RWPE1 (cell line): ENCODE measurements around the gene ZNF148.

Source experiments
- CTCF ChIA-PET: fragments of 350-600 bp; sonication (Branson Sonifier 250); formaldehyde crosslinking; extraction: SDS; loops from one replicate; lab custom pipeline; 2021; lab: Yijun Ruan, JAX
- POLR2A ChIA-PET: fragments of 400-600 bp; formaldehyde crosslinking; extraction: SDS; loops from one replicate; lab custom pipeline; 2020; ENCODE audit warnings: antibody characterized with exemption; ENCODE audit not compliant: low non-redundant PET; lab: Yijun Ruan, JAX
- DNase-seq: peaks from one replicate; pipeline ENCODE4 v3.0.0; 2012; ENCODE audit warnings: low spot score
- H3K27ac ChIP-seq: fragments of 450-650 bp; 2 replicates; pipeline ENCODE4 v1.5.1; 2017
- TF ChIP-seq, protein P1 (sequence below): fragments of 450-650 bp; conservative IDR thresholded peaks from 2 replicates; pipeline ENCODE4 v1.5.1; 2017; ENCODE audit warnings: low read depth, mild to moderate bottlenecking

ZNF148 gene

DNA sequence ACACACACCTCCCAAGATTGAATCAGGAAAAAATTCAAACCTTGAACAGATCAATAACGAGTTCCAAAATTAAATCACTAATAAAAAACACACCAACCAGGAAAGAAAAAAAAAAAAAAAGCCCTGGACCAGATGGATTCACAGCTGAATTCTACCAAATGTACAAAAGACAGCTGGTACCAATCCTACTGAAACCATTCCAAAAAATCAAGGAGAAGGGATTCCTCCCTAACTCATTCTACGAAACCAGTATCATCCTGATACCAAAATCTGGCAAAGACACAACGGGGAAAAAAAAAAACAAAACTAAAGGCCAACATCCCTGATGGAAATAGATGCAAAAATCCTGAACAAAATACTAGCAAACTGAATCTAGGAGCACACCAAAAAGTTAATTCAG lies 108.2 kb downstream of the ZNF148 start:
- no peak overlapping the region for H3K27ac ChIP-seq
- no peak for DNase-seq
- TF ChIP-seq, protein P1, sequence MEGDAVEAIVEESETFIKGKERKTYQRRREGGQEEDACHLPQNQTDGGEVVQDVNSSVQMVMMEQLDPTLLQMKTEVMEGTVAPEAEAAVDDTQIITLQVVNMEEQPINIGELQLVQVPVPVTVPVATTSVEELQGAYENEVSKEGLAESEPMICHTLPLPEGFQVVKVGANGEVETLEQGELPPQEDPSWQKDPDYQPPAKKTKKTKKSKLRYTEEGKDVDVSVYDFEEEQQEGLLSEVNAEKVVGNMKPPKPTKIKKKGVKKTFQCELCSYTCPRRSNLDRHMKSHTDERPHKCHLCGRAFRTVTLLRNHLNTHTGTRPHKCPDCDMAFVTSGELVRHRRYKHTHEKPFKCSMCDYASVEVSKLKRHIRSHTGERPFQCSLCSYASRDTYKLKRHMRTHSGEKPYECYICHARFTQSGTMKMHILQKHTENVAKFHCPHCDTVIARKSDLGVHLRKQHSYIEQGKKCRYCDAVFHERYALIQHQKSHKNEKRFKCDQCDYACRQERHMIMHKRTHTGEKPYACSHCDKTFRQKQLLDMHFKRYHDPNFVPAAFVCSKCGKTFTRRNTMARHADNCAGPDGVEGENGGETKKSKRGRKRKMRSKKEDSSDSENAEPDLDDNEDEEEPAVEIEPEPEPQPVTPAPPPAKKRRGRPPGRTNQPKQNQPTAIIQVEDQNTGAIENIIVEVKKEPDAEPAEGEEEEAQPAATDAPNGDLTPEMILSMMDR: no peak
- ChIA-PET CTCF (interaction anchor here (0.7 kb wide), 1 partner anchor 55 kb away, joined by 8 read pairs; no protein-coding TSS in a partner anchor), POLR2A (no interaction called here)

DNA sequence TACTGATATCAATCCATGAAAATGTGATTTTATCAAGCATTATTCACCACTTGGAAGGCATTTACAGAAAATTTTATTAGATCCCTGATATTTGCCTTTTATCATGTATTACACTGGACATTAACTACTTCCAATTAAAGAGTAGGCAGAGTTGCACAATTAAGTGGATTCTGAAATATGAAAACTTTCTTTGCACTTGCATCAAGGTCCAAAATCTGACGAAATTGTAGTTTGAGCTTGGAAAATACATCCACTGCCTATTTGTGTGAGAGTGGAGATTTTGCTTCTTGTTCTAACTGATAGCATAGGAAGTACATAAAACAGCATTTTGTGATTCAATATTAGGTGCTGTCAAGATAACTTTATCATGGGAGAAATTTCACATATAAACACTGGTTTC lies 113.0 kb downstream of the ZNF148 start:
- TF ChIP-seq, protein P1: no peak
- ChIA-PET POLR2A (no interaction called here), CTCF (no interaction called here)
- no peak overlapping the region for H3K27ac ChIP-seq
- no peak for DNase-seq

DNA sequence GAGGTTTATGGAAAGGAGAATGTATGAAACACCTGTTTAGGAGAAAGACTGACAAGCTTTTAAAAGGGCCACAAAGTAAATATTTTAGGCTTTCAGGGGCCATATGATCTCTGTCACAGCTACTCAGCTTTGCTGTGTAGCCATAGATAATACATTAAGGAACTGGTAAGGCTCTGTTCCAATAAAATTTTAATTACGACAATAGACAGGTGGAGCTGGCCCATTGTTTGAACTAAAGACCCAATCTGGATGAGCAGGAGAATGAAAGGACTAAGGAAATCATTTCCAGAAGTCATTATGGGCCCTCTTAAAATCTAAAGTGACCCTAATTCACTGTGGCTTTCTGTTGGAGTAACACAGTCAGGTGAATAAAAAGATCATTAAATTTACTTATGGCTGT lies 114.1 kb downstream of the ZNF148 start:
- CTCF ChIA-PET: no interaction called here

GRCh38 chr3:125260158-125260557 lies 115.0 kb downstream of the ZNF148 start:
- no peak for DNase-seq
- CTCF ChIA-PET: no interaction called here
- TF ChIP-seq, protein P1: no peak
- no peak overlapping the region for H3K27ac ChIP-seq
- POLR2A ChIA-PET: no interaction called here

More for the DNA sequence above, 114.1 kb downstream of the ZNF148 start:
- DNase-seq: no peak
- TF ChIP-seq, protein P1: no peak
- POLR2A ChIA-PET: interaction anchor here (0.6 kb wide), 1 partner anchor 12 kb away, joined by 3 read pairs; no protein-coding TSS in a partner anchor
- no peak overlapping the region for H3K27ac ChIP-seq

DNA sequence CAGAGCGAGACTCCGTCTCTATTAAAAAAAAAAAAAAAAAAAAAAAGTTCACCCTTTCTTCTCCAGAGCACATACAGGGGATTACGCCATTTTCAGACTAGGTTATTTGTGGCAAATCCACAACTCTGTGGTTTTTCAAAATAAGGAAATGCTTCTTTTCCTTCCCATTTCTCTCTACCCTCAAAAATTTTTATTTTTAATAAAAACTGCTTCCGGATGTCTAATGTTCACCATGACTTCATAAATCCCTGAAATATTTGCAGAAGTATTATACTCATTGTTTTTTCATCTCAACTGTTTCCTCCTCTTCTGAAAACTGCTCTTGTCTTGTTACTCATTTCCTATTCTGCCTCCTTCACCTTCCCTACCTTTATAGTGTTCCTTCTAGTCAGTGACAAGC lies 117.6 kb downstream of the ZNF148 start:
- CTCF ChIA-PET: no interaction called here

DNA sequence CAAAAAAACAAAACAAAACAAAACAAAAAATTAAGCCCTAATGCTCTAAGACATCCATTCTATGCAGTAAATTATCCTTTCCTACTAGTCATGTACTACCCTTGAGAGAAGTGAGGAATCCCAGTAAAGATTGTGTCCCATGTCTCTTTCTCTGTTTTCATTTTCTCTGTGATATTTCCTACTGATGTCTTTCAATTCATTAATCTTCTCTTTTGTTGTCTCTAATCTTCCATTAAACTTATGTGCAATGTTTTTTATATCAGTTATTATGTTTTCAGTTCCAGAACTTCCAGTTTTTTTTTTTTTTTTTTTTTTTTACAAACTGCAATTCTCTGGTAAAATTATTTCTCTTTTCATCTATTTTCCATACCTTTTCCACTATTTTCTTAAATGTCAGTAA lies 118.5 kb downstream of the ZNF148 start:
- no peak overlapping the region for H3K27ac ChIP-seq
- DNase-seq: no peak
- ChIA-PET POLR2A (no interaction called here), CTCF (no interaction called here)
- TF ChIP-seq, protein P1: no peak

More for the DNA sequence above, 117.6 kb downstream of the ZNF148 start:
- TF ChIP-seq, protein P1: no peak
- no peak for DNase-seq
- no peak overlapping the region for H3K27ac ChIP-seq
- POLR2A ChIA-PET: no interaction called here
